Dermis microvascular lymphatic vessel endothelial cell (primary cell): ENCODE measurements around the gene DUSP14. TPM values are rescaled to one million over a fixed set of nuclear protein-coding genes. Genes with fewer than 3 reads are reported as not detected.
"Not testable (repeated sequence)": the region's sequence is repeated elsewhere in the genome, so short reads cannot be mapped to it uniquely, and the experiment has no call there.

Experiments
- DNase-seq, 2 donors: peaks; one replicate each; pipeline versions ENCODE4 v3.0.0 to v3.0.0-alpha.2; 2010; ENCODE audit warnings: low read depth in 2 of 2
- total RNA-seq: library from RNA; depleted of rRNA; stranded (reverse); fragments of >200 nt; gene quantifications from 2 replicates; pipeline ENCODE4 v1.2.1, GENCODE V29; 2014

Gene DUSP14
- total RNA-seq, 1 donor from 2014 or later = 21.1 TPM

- peak in 1 of 2 donors; percentile 22 for DNase-seq
These were observed 6.2 kb upstream of the DUSP14 start for GRCh38 chr17:37483311-37484039.

GRCh38 chr17:37485938-37486570, 3.6 kb upstream of the DUSP14 start:
- no peak for DNase-seq

- peak; percentile 51 to 95 for DNase-seq
These were observed 1.6 kb upstream of the DUSP14 start for GRCh38 chr17:37488009-37488604.

GRCh38 chr17:37488607-37489196, 989 bp upstream of the DUSP14 start:
- peak in 1 of 2 donors; percentile 91 for DNase-seq

- peak in 1 of 2 donors; percentile 56 for DNase-seq
These were observed 414 bp downstream of the DUSP14 start for GRCh38 chr17:37490022-37490587.

- DNase-seq = peak in 1 of 2 donors; percentile 83
These were observed 1.2 kb downstream of the DUSP14 start for GRCh38 chr17:37490638-37491614.

GRCh38 chr17:37492167-37492566, 2.5 kb downstream of the DUSP14 start:
- DNase-seq = no peak

GRCh38 chr17:37493249-37494027, 3.7 kb downstream of the DUSP14 start:
- DNase-seq = no peak

- DNase-seq = no peak
These were observed 4.7 kb downstream of the DUSP14 start for GRCh38 chr17:37494401-37494831.

- no peak for DNase-seq
These were observed 5.3 kb downstream of the DUSP14 start for GRCh38 chr17:37494971-37495370.

GRCh38 chr17:37500378-37500777, 10.7 kb downstream of the DUSP14 start:
- no peak for DNase-seq

GRCh38 chr17:37502009-37502936, 12.6 kb downstream of the DUSP14 start:
- no peak for DNase-seq

GRCh38 chr17:37503148-37503547, 13.5 kb downstream of the DUSP14 start:
- no peak for DNase-seq

- no peak for DNase-seq
These were observed 15.6 kb downstream of the DUSP14 start for GRCh38 chr17:37505333-37505732.

GRCh38 chr17:37506678-37507077, 17.0 kb downstream of the DUSP14 start:
- DNase-seq = peak in 1 of 2 donors; percentile 27

- DNase-seq = no peak
These were observed 17.4 kb downstream of the DUSP14 start for GRCh38 chr17:37507111-37507510.

GRCh38 chr17:37510056-37510455, 20.4 kb downstream of the DUSP14 start:
- DNase-seq = no peak

GRCh38 chr17:37511642-37512041, 22.0 kb downstream of the DUSP14 start:
- not testable (repeated sequence) for DNase-seq
